Pancreas (tissue), 10 donors: ENCODE measurements around the gene SNX17. TPM values are rescaled to one million over a fixed set of nuclear protein-coding genes. Genes with fewer than 3 reads are reported as not detected.

Experiments
- ATAC-seq, 4 donors: fragments of 200-7000 bp; cut with Tn5 transposase; one replicate each; pipeline versions ENCODE4 v1.8.0 to v1.9.1; 2020; ENCODE audit warnings: mild to moderate bottlenecking in 4 of 4, moderate library complexity in 4 of 4
- DNase-seq, 6 donors: peaks; one replicate each; pipeline ENCODE4 v3.0.0-alpha.2; 2020
- FAIRE-seq: peaks from 2 replicates; lab custom pipeline; 2012; peaks lifted over from hg19 to GRCh38; lab: Jason Lieb, UNC
- H3K27ac ChIP-seq, 4 donors: fragments of 200-600 bp; sonication (generic); 1 replicate in 3 of 4; 2 replicates in 1 of 4; pipeline versions ENCODE4 v1.5.0 to v1.8.0; 2020
- H3K27me3 ChIP-seq, 4 donors: fragments of 200-600 bp; one replicate each; pipeline ENCODE4 v1.8.0; 2021
- H3K36me3 ChIP-seq, 3 donors: fragments of 200-600 bp; sonication (generic) in 1 of 3; one replicate each; pipeline versions ENCODE4 v1.5.0 to v1.8.0; 2020 to 2021
- H3K4me1 ChIP-seq, 3 donors: fragments of 200-600 bp; one replicate each; pipeline ENCODE4 v1.8.0; 2021
- H3K4me3 ChIP-seq, 4 donors: fragments of 200-600 bp; sonication (generic) in 2 of 4; one replicate each; pipeline versions ENCODE4 v1.5.0 to v1.8.0; 2020 to 2021
- H3K9me3 ChIP-seq, 4 donors: fragments of 200-600 bp; one replicate each; pipeline ENCODE4 v1.8.0; 2021
- WGBS, 2 donors: extraction: QIAGEN DNeasy Blood & Tissue Kit; methylation state at CpG; one replicate each; pipeline ENCODE4 v1.1.7; 2013; 5-methylcytosine and 5-hydroxymethylcytosine counted together
- intact Hi-C, 3 donors: fragments of 100-400 bp; cut with DNase I; formaldehyde crosslinking; loops; one replicate each; pipeline versions ENCODE4 v1.11.1 to v1.14.2; 2022
- polyA plus RNA-seq, 2 donors: library from polyadenylated mRNA; stranded (reverse); fragments of 200-250 nt; gene quantifications; one replicate each; pipeline ENCODE4 v1.2.3, GENCODE V29; 2013
- total RNA-seq, 6 donors: library from RNA; stranded (reverse); fragmentation: NEBNext Ultra II Directional in 4 of 6; extraction: Animal tissue kit (Norgen Biotek cat#: 25700) in 4 of 6; gene quantifications; one replicate each; pipeline versions ENCODE4 v1.2.1 to v1.2.4, GENCODE V29; 2021 to 2023
- TF ChIP-seq, protein P1 (sequence below), 4 donors: fragments of 200-600 bp; sonication (generic) in 3 of 4; IDR thresholded peaks; one replicate each; pipeline versions ENCODE4 v1.5.0 to v1.8.0; 2021; ENCODE audit warnings: antibody characterized with exemption in 4 of 4
- donor health status: healthy with polysubstance abuse.
- donor health status: DM: no; HTN: no; CAD: no; lungs with moderate emphysema.
- donor health status: DM: no; HTN: no; CAD: no.
- donor health status: control.
- donor health status: control.
- donor health status: Bipolar disorder and iron deficiency.
- donor health status: DM: yes; HTN: yes; CAD: no.
- donor health status: DM: no; HTN: no; CAD: no.
- donor health status: DM: no; HTN: no; CAD: no.
- donor health status: DM: yes; HTN: yes; CAD: no.

The SNX17 gene
- total and polyA plus RNA-seq, 8 donors: 34.3 to 60.2 (median 39.5) TPM

DNA sequence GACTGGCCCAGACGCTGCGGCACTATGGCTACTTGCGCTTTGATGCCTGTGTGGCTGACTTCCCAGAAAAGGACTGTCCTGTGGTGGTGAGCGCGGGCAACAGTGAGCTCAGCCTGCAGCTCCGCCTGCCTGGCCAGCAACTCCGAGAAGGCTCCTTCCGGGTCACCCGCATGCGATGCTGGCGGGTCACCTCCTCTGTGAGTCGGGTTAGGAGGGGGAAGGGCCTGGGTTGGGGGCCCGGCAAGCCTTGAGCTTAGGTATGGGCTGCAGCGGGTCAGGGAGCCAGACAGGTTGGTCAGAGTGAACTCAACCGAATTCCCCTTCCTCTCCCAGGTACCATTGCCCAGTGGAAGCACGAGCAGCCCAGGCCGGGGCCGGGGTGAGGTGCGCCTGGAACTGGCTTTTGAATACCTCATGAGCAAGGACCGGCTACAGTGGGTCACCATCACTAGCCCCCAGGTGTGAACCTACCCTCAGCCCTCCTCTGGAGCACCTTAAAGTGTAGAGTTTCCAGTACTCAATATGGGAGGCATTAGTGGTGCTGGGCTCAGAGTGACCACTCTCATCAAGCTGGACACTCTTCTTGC, 5.2 kb downstream of the SNX17 start:
- no peak for ATAC-seq
- no peaks in the 10 kb centered on the region for H3K27me3 ChIP-seq
- H3K4me1 ChIP-seq: peaks cover 12 to 22% (median 16%) of the 10 kb centered on the region in 3 donors
- H3K9me3 ChIP-seq: no peaks in the 10 kb centered on the region
- H3K4me3 ChIP-seq: no peak overlapping the region
- FAIRE-seq: no peak
- WGBS, 2 donors: 91 to 94% methylated on average over 20 of the region's 20 CpGs
- TF ChIP-seq, protein P1, sequence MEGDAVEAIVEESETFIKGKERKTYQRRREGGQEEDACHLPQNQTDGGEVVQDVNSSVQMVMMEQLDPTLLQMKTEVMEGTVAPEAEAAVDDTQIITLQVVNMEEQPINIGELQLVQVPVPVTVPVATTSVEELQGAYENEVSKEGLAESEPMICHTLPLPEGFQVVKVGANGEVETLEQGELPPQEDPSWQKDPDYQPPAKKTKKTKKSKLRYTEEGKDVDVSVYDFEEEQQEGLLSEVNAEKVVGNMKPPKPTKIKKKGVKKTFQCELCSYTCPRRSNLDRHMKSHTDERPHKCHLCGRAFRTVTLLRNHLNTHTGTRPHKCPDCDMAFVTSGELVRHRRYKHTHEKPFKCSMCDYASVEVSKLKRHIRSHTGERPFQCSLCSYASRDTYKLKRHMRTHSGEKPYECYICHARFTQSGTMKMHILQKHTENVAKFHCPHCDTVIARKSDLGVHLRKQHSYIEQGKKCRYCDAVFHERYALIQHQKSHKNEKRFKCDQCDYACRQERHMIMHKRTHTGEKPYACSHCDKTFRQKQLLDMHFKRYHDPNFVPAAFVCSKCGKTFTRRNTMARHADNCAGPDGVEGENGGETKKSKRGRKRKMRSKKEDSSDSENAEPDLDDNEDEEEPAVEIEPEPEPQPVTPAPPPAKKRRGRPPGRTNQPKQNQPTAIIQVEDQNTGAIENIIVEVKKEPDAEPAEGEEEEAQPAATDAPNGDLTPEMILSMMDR (IDR thresholded peaks at IDR 0.05): no peak
- intact Hi-C loops: no loop called here
- peaks cover 0 to 46% (median 36%) of the 10 kb centered on the region in 3 donors for H3K36me3 ChIP-seq
- peak in 2 of 6 donors; percentile 40 to 71 for DNase-seq
- no peak overlapping the region for H3K27ac ChIP-seq

DNA sequence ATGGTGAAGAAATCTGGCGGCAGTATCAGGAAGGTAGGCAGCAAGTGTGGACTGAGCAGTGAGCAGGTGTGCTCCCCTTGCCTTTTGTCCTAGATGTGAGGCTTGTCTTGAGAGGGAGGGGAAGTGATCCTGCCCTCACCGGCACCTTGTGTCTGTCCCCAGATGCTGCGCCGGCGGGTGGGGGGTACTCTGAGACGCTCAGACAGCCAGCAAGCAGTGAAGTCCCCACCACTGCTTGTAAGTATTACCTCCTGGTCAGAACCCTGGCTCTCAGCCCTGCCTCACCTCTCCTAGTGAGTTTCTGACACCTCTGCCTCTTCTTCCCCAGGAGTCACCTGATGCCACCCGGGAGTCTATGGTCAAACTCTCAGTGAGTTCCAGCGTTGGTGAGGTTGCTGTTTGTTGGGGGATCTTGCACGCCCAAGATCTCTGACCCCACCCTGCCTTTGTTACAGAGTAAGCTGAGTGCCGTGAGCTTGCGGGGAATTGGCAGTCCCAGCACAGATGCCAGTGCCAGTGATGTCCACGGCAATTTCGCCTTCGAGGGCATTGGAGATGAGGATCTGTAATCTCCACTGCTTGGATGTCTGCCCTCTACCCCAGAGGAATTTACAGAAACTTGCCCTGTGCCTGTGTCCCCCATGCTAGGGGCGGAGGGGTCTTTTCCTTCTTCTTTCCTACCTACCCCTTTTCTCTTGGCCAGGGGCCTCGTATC, 5.9 kb downstream of the SNX17 start:
- Histone ChIP-seq H3K36me3 (peaks cover 0 to 46% (median 36%) of the 10 kb centered on the region in 3 donors), H3K27ac (no peak overlapping the region), H3K9me3 (no peaks in the 10 kb centered on the region), H3K4me3 (no peak overlapping the region), H3K27me3 (no peaks in the 10 kb centered on the region), H3K4me1 (peaks cover 12 to 25% (median 16%) of the 10 kb centered on the region in 3 donors)
- ATAC-seq (no peak), FAIRE-seq (no peak), DNase-seq (no peak)
- intact Hi-C loops: no loop called here
- 84 to 88% methylated on average over 16 of the region's 16 CpGs for WGBS, 2 donors
- TF ChIP-seq, protein P1 (IDR thresholded peaks at IDR 0.05): no peak

DNA sequence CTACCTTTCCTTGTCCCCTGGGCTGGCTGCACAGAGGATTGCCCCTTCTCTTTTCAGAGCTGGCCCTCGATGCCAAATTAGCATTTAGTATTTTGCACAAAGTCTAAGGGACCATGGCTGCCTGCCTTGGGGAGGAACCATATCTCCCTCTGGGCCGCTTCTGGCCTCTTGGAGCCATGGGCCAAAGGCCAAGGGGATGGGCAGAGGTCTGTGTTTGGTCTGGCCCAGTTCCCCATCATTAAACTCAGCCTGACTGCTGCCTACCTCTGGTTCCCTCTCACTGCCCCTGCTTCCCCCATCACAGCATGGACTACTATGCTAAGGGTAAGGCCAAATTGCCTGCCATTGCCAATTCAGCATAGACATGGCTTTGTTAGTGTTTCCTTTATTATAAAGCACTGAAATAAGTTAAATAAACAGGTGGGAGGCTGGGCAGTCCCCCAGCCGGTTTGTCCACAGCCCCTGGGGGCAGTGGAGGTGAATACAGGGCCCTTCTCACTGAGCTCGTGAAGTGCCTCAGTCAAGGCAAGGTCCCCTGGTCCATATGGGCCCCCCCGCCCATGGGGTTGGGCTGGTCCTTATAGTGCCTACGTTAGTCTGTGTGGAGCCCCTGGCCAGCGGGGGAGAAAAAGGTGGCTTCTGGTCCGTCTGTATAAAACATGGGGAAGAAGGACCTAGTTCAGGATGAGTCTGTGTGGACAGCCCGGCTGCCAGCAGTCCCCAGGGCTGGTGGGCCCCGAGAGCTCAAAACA, 6.6 kb downstream of the SNX17 start:
- no peak for ATAC-seq
- H3K9me3 ChIP-seq: no peaks in the 10 kb centered on the region
- DNase-seq: no peak
- H3K4me3 ChIP-seq: no peak overlapping the region
- peaks cover 7 to 19% (median 11%) of the 10 kb centered on the region in 3 donors for H3K4me1 ChIP-seq
- no peak overlapping the region for H3K27ac ChIP-seq
- WGBS, 2 donors: 67 to 72% methylated on average over 10 of the region's 10 CpGs
- TF ChIP-seq, protein P1 (IDR thresholded peaks at IDR 0.05): no peak
- intact Hi-C loops: no loop called here
- H3K36me3 ChIP-seq: peaks cover 0 to 46% (median 36%) of the 10 kb centered on the region in 3 donors
- H3K27me3 ChIP-seq: no peaks in the 10 kb centered on the region
- no peak for FAIRE-seq

DNA sequence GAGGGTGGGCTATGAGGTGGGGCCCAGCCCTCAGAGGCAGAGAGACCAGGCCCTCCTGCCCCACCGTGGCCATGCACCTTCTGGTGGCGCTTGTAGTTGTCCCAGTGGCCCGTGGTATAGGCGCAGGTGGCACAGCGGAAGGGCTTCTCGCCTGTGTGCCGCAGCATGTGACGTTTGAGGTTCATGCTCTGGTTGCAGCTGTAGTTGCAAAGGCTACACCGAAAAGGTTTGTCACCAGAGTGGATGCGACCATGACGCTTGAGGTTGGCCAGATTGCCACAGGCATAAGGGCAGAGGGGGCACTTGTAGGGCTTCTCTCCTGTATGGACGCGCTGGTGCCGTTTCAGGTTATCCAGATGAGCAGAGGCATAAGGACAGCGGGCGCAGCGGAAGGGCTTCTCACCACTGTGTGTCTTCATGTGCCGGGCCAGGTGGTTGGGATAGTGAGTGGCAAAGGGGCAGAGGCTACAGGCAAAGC, 7.2 kb downstream of the SNX17 start:
- intact Hi-C loops: no loop called here
- 83 to 85% methylated on average over 18 of the region's 18 CpGs for WGBS, 2 donors
- ATAC-seq: no peak

More for the DNA sequence above, 7.2 kb downstream of the SNX17 start:
- TF ChIP-seq, protein P1 (IDR thresholded peaks at IDR 0.05): no peak
- no peaks in the 10 kb centered on the region for H3K9me3 ChIP-seq
- no peaks in the 10 kb centered on the region for H3K27me3 ChIP-seq
- H3K36me3 ChIP-seq: peaks cover 0 to 52% (median 36%) of the 10 kb centered on the region in 3 donors
- H3K4me3 ChIP-seq: no peak overlapping the region
- FAIRE-seq: no peak
- H3K27ac ChIP-seq: no peak overlapping the region
- no peak for DNase-seq
- H3K4me1 ChIP-seq: peaks cover 5 to 14% (median 5%) of the 10 kb centered on the region in 3 donors
